Stimulated activated CD4-positive, alpha-beta T cell treated with anti-CD3 and anti-CD28 coated beads, Interleukin-15, amount 100 ng/mL, for 24 hours (primary cell): ENCODE measurements around the gene SFMBT2.
A peak's percentile ranks its signal among the peaks of the same experiment; 100 is the strongest.

Experiments
- DNase-seq: peaks from one replicate; pipeline ENCODE4 v3.0.0-alpha.2; 2020

The SFMBT2 gene

DNA sequence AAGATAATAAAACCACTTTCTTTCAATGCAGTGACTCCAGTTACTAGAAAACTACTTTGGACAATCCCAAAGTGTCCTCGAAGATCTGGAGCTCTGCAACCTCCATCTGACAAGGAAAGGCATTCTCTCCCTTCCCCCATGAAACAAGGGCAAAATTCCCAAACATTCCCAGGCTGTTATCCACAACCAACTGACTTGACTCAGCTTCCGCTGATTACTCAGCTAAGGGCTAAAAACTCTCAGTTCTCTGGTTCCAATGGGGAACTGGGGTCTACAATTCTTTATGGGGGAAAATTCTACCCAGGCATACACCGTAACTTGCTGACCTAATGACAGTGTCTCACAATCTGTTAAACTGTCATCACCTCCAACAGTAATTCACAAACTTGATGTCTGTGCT is 48.4 kb downstream of the SFMBT2 start:
- no peak for DNase-seq

DNA sequence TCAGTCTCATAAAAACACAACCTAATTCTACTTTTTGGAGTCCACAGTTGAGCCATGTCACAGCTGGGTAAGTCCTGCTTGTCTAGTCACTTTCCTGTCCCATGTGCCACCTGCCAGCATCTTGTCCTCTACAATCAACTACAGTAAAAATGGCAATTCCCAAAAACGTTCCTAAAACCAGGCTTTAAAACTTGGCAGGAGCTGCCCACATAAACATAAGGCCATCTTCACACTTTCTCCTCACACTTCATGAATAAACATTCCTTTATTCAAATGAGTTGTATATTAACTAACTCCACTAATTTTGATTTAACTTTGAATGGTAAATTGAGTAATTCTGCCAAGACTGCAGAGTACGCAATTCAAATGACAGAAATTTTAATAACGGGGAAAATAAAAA is 49.5 kb downstream of the SFMBT2 start:
- DNase-seq, result no peak

DNA sequence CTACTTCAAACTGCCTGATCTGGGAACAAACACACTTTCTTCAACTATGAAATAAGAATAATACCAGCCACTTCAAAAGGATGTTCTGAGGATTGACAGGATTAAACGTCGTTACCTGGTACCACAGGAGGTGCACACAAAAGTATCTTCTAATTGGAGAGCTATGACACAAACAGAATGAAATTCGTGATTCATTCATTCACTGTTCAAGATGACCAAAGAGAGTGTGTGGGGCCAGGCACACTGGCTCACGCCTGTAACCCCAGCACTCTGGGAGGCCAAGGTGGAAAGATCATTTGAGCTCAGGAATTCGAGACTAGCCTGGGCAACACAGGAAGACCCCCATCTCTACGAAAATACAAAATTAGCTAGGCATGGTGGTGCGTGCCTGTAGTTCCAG is 50.9 kb downstream of the SFMBT2 start:
- no peak for DNase-seq

DNA sequence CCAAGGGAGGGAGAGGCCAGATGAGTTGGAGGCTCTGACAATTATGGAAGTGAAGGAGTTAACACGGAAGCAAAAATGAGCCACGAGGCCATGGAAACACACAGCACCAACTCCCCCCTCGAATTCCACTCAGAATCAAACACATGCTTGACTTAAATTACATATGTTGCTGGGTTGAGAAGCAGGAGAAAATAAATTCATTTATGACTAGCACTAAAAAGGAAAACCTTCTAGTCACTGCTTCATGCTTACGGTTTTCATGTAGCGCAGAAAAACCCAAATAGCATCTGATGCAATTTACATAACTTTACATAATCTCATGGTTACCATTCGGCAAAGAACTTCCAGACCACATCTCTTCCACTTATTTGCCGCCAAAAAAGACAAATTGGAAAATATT is 51.5 kb downstream of the SFMBT2 start:
- no peak for DNase-seq

DNA sequence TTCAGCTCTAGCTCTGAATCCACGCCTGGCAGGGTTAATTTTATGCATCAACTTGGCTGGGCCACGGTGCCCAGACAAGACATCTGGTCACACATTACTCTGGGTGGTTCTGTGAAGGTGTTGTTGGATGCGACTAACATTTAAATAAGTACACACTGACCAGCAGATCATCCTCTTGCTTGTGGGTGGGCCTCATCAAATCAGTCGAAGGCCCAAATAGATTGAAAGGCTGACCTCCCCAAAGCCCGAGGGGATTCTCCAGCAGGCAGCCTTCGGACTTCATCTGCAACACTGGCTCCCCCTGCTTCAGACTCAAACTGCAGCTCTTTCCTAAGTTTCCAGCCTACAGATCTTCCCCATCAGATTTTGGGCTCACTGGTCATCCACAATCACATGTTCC is 53.6 kb downstream of the SFMBT2 start:
- DNase-seq, result no peak

DNA sequence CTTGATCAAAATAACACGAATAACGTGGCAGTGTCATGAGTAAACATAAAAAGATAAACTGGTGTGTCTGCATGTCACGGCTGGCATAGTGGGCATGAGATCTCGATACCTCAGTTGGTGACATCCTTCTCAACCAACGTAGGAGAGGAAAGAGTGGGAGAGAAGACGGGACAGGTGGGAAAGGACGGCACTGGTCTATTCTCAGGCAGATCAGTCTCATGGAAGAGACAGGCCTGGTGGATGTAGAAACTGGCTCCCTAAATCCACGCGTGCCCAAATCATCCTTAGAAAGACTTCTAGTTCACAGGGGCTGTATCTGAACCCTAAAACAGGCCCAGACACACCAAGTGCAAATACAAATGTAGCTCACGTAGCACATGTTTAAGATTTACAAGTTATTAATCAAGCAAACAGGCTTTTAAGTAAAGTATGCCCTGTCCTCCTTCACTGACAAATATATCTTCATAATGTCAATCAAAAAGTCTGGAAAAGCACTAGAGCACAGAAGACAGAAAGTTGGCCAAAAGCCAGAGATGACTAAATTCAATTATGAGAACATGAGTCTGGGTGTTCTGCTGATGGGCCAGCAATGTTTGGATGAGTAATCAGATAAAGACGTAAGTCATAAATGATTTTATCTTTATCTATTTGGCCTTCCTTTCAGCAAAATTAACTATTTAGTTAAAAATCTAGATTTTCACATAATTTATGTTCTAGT is 56.3 kb downstream of the SFMBT2 start:
- no peak for DNase-seq

DNA sequence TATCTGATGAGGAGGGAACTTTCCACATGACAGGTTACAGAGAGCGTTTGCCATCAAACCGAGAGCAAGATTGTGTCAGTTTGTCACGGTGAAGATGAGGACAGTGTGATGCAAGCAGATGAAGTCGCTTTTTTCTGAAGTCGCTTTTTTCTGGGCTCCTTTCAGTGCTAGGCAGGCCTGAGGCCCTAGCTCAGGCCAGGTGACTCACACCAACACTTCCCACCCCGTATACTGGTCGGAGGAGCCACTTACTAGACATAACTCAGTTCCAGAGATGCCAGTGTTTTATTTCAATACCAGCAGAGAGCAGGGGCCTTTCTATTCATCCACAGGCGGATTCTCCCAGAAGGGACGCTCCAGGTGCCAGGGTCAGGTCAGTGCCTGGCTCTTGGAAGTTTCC is 58.9 kb downstream of the SFMBT2 start:
- no peak for DNase-seq

DNA sequence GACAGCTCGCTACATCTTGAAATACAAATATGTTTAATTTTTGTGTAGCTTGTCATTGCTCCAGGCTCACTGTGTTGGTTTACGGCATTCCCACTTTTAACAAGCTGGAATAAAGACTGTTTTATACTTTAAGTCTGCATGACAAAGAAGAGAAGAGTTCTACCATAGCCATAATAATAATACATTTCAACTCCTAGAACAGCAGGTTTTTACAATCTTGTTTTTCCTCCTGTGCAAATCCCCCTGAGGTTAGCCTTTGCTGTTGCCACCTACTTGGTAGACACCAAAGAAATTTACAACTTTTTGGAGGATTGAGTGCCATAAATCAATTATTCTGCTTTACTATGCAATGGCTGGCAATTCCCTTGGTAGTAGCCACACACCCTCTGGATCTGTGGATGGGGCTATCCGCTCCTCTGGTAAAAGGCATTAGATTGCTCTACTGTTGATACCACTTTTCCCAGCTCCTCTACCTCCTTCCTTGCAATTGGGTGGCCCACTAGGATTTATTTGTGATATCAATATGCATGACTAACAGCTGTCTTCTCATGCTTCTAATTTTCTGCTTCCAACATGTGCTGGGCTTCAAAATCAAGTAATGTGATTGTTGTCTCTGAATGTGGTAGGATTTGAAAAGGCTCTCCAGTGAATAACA is 60.2 kb downstream of the SFMBT2 start:
- no peak for DNase-seq

DNA sequence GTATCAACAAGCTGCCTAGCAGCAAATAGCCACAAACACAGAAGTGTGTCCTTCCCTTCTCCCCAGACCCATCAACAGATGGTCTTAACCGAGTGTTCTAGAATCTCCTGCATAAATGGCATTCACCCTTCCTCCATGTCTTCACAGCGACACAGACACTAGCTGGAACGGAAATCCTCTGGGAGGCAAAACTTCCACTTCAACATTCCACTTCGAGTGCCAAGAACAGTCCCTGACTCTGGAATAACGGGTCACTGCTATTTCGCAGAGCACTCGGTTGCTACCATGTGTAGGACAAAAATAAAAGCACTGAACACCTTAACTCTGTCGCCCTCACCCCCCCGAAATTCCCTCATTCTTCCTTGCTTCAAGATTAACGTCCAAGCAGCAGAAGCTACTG is 65.1 kb downstream of the SFMBT2 start:
- no peak for DNase-seq

DNA sequence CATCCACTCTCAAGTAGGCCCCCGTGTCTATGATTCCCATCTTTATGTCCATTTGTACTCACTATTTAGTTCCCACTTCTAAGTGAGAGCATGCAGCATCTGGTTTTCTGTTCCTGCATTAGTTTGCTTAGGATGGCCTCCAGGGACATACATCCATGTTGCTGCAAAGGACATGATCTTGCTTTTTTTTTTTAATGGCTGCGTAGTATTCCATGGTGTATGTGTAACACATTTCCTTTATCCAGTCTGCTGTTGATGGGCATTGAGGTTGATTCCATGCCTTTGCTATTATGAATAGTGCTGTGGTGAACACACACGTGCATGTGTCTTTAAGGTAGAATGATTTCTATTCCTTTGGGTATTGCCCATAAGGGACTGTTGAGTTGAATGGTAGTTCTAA is 67.8 kb downstream of the SFMBT2 start:
- no peak for DNase-seq

DNA sequence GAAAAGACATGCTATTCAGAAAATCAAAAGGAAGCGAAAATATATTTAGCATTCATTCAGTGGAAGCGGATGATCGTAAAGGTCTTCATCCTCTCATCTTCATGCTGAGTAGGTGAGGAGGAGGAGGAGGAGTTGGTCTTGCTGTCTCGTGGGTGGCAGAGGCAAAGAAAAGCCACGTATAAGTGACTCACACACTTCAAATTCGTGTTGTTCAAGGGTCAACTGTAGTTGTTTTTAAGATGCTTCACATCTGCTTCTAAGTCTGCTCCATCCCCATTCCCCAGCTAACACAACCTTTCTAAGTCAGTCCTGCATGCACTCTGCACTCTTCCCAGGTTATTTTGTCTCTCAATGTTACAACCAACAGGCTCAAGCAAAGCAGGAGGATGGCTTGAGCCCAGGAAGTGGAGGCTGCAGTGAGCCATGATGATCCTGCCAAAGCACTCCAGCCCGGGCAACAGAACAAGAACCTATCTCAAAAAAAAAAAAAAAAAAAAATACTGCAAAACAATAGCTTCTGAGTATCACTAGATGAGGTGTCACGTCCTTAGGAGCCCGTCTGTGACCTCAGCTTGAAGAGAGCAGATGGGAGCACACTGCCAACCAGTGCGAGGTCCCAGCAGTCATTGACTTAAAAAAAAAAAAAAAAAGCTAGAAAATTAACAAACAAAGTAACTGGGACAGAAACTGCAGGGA is 70.5 kb downstream of the SFMBT2 start:
- DNase-seq, result no peak

DNA sequence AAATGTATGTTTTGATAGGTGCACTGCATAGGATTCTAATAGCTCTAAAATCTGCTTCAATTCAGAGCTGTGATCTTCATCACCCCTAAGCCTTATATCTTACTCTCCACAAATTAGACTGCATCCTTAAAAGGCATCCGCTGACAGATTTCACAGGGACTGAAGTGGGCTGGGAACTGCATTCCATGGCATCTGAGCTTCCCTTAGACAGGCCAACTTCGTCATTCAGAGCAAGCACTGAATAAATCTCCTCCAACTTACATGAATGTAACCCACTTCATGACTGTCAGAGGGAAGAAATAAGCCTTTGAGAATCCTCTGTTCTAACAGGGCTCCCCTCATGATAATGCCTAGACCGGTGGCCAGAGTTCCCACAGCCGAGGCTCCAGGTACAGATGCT is 71.3 kb downstream of the SFMBT2 start:
- no peak for DNase-seq

DNA sequence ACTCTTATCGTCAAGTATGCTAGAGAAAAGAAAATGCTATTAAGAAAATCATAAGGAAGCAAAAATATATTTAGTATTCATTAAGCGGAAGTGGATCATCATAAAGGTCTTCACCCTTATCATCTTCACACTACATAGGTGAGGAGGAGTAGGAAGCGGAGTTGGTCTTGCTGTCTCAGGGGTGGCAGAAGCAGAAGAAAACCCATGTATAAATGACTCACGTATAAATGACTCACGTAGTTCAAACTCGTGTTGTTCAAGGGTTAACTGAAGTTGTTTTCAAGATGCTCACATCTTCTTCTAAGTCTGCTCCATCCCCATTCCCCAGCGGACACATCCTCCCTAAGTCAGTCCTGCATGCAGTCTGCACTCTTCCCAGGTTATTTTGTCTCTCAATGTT is 72.4 kb downstream of the SFMBT2 start:
- no peak for DNase-seq

DNA sequence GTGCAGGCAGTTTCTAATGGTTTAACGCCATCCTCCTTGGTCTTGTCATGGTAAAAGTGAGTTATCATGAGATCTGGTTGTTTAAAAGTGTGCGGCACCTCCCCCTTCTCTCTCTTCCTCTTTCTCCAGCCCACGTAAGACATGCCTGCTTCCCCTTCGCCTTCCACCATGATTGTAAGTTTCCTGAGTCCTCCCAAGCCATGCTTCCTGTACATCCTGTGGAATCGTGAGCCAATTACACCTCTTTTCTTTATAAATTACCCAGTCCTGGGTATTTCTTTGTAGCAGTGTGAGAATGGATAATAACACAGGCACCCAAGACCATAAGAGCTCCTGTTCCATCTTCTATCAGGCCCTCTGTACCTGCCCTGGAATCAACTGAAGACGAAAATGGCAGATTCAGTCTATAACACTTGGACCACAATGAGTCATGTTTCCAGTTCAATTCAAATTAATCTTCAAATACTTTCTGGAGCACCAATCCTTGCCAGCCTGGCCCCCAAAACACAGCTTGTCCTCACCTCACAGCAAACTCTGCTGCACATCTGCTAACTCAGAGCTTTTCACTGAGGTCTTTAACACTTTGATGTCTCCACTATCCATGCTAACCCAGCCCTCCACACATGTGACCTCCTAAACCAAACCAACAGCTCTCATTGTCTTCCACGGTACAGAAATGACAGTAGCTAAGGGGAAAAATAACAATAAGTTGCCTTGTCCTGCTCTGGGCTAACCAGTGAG is 73.2 kb downstream of the SFMBT2 start:
- DNase-seq, result peak; percentile 36

DNA sequence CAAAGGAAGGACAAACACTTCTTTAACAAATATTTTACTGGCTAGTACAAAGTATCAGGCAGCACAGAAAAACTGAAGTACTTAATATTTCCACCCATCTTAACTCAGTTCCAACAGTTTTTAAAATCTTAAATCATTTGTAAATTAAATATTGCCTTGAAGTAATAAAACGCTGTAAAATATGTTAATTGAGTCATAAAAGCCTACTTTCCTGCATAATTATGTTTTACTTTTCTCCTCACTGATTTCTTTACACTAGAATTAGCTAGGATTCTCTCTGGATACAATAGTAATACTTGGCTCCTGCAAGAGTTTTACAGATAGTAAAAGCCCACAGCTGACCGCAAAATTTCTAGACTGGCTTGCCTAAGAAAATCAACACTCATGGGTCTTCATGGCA is 74.9 kb downstream of the SFMBT2 start:
- no peak for DNase-seq

DNA sequence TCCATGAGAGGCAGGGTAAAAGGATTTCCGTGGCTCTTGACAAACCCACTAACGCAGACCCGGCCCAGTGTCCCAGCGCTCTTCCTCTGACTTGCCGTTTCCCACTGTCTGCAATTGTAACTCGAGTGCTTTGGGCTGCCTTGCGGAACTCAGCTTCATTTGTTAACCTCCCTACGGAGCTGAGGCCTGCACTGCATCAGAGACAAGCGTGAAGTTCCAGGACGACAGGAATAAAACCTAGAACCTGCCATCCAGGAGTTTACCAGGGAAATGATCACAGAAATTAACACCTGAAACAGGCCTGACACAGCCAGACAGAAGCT is 76.2 kb downstream of the SFMBT2 start:
- no peak for DNase-seq

DNA sequence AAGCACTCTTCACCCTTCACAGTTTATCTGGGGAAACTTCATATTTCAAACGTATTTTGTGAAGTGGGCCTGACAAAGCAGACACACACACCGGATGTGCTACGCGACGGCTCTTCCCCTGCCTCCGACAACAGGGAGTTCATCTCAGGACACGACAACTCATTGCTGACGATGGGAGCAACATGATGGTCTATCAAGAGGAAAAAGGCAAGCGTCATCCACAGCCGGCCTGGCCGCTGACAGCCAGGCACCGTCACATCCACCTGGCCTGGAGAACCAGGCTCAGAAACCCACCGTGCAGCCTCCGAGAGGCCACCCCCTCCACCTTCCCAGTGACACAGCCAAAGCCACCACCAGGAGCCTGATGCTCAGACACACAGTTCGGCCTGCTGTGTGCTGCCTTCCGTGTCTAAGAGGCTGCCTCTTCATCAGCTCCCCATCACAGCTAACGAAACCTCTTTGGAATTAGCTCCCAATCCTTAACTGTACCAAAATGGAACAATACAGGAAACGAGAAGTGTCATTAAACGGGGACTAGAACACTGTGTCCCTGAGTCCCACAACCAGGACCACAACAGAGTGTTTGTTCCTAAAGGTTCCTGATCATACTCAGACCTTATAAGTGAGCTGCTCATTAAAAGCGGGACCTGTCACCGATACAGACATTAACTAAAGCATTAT is 76.7 kb downstream of the SFMBT2 start:
- DNase-seq, result no peak

DNA sequence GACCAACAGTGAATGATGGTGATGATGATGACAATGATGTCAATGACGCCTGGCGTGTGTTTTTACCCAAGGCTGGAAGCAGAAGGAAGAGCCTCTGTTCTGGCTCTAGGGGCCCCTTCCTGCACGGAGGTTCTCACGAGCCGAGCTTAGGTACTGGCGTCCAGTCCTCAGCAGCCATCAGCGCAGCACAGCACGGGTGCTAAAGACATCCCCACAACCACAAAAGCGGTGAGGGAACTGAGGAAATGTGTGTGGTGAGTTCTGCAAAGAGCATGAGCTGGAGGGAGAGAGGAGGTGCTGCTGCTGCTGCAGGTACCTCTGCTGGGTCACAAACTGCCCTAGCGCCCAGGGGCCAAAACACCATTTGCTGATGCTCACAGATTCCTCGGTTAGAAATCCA is 81.6 kb downstream of the SFMBT2 start:
- DNase-seq, result no peak

DNA sequence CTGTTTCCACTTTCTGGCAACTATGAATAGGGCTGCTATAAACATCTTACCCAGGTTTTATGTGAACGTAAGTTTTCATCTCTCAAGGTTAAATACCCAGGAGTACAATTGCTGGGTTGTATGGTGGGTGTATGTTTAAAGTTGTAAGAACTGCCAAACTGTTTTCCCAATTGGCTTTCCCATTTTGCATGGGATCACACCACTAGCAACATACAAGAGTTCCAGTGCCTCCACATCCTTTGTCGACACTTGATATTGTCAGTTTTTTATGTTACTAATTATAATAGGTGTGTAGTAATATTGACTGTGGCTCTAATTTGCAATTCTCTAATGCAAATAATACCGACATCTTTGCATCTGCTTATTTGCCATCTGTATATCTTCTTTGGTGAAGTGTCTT is 82.9 kb downstream of the SFMBT2 start:
- DNase-seq, result no peak

DNA sequence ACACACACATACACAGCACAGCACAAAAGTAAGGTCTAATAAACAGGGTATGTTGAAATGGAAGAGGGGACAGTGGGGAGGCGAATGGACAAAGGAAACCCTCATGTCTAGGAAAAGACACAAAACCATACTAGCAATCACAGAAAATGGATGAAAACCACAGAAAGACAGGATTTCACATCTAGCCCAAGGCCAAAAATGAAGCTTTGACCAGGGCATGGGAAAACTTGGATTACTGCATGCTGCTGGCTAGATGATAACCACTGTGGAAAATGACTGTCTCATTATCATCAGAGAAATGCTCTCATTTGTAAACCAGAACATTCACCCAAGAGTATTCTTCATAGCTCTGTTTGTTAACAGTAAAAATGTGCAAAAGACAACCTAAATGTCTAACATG is 88.2 kb downstream of the SFMBT2 start:
- DNase-seq, result no peak

DNA sequence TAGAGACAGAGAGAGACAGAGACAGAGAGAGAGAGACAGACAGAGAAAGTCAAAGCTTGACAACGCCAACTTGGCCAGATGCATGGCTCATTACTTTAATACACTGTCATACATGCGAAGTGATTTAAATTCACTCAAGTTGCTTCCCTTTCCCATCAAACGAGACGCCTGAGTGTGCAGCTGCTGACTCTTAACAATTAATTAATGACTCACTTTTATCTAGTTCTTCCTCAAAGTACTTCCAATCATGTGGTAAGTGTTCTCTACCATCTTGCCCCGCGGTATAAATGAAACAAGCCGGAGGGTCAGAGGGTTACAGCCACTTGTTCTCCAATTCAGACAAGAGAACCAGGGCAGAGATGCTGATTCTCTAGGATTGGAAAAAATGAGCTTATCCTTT is 90.8 kb downstream of the SFMBT2 start:
- DNase-seq, result no peak

DNA sequence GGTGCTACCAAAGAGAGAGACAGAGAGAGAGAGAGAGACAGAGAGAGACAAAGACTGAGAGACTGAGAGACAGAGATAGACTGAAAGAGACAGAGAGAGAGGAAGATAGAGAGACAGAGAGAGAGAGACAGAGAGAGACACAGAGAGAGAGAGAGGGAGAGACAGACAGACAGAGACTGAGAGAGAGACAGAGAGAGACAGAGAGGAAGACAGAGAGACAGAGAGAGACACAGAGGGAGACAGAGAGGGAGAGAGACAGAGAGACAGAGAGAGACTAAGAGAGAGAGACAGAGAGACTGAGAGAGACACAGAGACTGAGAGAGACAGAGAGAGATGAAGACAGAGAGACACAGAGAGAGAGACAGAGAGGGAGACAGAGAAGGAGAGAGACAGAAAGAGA is 91.2 kb downstream of the SFMBT2 start:
- DNase-seq, result no peak

DNA sequence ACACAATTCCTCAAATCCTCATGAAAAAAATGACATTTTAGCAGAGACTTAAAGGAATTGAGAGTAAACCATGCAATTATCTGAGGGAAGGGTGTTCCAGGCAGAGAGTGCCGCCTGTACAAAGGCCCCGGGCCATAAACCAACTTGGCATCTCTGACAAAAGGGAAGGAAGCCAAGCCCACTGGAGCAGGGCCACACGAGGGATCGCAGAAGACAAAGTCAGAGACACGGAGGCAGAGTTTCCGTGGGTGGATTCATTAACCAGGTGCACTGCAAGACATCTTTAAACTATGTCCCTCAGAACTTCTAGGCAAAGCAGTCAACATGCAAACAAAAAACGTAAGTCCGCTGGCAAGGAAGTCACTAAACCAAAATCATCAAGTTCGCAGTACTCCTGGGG is 92.0 kb downstream of the SFMBT2 start:
- DNase-seq, result no peak
